Dedifferentiated amniotic fluid mesenchymal stem cell (primary cell): ENCODE data around the gene THAP5.
"Not testable (repeated sequence)": the region's sequence is repeated elsewhere in the genome, so short reads cannot be mapped to it uniquely, and the experiment has no call there.

Source experiments
- DNase-seq: peaks from one replicate; pipeline ENCODE4 v3.0.0-alpha.2; 2016; ENCODE audit errors: extremely low spot score

The THAP5 gene

DNA sequence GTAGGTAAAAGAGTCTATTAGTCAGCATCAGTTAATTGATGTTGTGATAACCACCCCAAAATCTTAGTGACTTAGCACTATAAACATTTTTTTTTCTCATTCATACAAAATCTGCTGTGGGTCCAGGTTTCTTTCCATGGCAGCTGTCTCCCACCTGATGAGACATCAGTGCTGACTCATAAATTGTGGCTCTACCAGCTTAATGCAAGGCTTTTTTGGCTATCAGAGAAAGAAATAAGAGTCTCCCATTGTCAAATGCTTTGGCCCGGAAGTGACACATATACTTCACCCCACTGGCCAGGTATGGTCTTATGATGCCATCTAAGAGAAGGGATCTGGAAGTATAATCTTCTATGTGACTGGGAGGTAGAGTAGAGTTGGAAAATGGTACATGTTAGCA lies 14.7 kb upstream of the THAP5 start:
- no peak for DNase-seq

DNA sequence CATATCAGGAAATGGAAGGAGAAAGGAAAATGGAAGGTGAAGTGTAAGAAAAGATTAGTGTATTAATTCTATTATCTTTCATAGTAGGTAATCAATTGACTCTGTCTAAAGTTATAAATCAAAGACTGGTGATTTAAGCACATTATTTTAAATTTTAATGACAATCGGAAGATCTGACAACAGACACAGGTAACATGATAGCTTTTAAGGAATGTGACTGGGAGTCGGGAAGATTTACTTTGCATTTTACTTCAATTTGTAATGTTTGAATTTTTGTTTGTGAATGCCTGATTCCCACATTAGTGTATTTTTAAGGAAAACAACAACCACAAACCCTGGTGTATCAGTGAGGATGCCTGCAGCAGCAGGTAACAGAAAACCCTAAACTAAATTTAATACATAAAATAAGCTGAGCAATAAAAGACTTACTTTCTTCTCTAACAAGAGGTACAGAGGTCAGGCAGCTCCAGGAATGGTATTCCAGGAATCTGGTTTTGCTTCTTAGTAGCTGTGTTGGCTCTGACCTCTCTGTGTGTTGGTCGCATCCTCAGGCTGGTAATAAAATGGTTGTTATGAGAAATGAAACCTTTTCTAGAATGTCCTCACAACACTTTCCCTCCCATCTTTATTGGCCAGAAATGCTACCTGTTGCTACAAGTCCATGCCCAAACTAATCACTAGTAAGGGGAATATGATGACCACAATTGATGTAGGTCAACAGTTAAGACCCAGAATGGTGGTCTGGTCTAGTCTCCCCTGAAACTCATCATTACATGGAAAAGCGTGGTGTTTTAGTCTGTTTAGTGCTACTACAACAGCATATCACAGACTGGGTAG lies 12.4 kb upstream of the THAP5 start:
- no peak for DNase-seq

DNA sequence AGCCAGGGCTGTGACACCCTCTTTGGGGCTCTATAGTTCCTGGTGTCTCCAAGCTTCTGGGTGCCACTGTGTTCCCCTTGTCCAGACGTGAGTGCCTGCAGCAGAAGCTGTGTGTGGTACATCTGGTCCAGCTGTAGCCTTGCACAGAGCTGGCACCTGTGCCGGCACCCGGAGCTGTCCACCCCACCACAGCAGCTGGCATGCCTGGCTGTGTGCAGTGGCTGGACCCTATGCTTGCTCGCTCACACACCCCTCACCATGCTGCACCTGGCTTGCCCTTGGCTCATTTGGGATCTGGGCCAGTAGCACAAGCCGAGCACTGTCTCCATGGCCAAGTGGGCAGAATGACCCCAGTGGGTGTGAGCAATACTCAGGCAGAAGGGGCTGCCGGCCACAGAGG lies 10.8 kb upstream of the THAP5 start:
- DNase-seq: no peak

DNA sequence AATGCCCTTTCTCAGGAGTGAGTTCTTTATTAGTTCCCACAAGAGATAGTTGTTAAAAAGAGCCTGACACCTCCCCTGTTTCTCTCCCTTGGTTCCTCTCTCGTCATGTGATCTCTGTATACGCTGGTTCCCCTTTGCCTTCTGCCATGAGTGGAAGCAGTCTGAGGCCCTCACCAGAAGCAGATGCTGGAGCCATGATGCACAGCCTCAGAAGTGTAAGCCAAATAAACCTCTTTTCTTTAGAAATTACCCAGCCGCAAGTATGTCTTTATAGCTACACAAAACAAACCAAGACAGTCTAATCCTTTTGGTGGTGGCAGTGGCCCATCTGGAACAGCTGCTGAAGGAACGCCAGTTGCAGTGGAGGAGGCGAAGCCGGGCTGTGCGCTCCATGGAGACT lies 9.4 kb upstream of the THAP5 start:
- DNase-seq: no peak

DNA sequence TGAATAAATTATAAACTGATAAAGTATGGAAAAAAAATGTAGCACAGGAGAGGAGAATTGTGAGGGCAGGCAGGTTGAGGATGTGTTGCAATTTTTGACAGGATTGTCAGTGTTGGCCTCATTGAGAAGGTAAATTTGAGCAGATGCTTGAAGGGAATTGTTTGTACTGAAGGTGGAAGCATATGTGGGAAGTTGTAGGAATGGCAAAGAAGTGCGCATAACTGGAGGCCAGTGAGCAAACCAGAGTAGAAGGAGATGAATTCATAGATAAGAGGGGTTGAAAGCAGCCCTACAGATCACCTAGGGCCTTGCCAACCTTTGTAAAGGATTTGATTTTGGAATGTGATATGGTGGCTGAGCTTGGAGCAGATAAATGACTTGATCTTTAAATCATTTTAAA lies 6.6 kb upstream of the THAP5 start:
- DNase-seq: no peak

DNA sequence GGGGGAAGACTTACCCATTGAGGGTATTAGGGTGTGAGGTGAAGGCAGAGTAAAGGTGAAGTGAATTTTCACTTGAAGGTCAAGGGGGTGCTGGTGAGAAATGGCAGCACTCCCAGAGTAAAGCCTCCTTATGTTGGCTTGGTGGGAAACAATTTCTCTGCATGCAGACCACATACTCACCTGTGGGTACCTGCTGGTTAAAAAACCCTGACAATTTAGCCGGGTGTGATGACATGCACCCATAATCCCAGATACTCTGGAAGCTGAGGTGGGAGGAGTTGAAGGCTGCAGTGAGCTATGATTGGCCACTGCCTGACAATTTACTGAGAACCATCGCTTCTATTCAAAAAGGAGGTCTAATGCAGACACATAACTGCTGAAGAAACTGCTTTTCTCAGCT lies 5.7 kb upstream of the THAP5 start:
- no peak for DNase-seq

DNA sequence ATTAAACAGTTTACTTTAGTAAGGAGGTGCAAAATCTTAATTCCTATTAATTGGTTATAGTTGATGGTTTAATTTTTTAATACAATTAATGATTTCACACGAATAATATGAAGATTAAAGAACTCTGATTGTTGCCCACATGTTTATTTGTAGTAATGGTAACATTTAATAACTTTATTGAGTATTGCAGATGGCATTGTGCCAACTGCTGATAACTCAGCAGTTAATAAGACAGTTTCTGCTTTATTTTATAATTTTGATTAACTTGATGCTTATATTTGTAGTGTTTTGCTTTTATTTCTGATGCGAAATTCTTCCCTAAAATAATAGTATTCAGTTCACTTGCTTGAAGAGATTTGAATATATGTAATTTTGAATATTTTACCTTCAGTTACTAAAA lies 3.0 kb upstream of the THAP5 start:
- no peak for DNase-seq

- DNase-seq: no peak
These were observed 745 bp upstream of the THAP5 start for GRCh38 chr7:108570146-108570755.

DNA sequence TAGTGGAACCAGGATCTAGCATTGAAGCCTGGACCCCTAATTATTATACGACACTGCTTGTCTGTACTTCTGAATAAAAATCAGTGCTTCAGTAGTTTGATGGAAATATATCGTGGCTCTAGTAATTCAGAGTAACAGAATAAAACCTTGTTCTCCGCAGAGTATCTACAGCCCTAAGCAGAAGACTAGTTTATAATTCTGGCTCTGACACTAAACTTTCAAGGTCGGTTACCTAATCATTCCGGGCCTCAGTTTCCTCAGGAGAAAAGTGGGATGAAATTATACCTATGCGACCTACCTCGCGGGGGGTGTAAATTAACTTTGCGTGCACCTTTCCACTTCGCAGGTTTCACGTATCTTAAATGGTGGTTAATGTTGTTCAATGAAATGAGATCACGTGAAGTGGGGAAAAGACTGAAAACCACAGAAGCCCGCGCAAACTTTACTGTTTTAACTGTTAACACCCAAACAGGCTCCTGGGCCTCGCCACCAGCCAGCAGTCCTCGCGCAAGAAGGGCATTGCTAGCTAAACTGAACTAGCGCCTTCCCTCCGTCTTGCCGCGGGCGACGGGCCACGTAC lies 615 bp downstream of the THAP5 start:
- no peak for DNase-seq

DNA sequence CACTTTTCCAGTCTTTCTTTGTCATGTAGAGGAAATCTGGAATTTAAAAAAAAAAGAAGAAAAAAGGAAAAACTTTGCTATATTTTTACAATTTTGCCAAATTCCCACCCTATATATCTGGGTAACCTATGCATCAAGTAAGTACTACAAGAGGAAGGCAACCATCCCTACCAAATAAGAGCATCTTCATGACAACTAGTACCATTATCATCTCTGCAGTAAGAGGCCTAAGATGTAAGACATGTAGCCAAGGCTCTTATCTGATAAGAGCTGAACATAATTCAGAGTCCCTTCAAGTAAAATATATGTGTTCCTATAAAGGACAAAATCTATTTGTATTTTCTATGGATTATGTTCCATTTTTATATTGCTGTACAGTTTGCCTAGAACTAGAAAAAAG lies 3.5 kb downstream of the THAP5 start:
- no peak for DNase-seq

GRCh38 chr7:108561047-108561619 lies 8.4 kb downstream of the THAP5 start:
- DNase-seq: no peak

- DNase-seq: no peak
These were observed 10.3 kb downstream of the THAP5 start for GRCh38 chr7:108559253-108559652.

GRCh38 chr7:108557617-108558016 lies 11.9 kb downstream of the THAP5 start:
- DNase-seq: no peak

DNA sequence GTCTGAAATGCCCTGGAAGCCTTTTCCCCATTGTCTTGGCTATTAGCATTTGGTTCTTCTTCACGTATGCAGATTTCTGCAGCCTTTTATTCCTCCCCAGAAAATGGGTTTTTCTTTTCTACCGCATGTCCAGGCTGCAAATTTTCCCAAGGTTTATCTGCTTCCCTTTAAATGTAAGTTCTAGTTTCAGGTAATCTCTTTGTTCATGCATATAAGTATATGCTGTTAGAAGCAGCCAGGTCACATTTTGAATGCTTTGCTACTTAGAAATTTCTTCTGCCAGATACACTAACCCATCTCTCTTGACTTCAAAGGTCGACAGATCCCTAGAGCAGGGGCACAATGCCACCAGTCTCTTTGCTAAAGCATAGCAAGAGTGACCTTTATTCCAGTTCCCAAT lies 12.3 kb downstream of the THAP5 start:
- no peak for DNase-seq

GRCh38 chr7:108556665-108557064 lies 12.8 kb downstream of the THAP5 start:
- not testable (repeated sequence) for DNase-seq

DNA sequence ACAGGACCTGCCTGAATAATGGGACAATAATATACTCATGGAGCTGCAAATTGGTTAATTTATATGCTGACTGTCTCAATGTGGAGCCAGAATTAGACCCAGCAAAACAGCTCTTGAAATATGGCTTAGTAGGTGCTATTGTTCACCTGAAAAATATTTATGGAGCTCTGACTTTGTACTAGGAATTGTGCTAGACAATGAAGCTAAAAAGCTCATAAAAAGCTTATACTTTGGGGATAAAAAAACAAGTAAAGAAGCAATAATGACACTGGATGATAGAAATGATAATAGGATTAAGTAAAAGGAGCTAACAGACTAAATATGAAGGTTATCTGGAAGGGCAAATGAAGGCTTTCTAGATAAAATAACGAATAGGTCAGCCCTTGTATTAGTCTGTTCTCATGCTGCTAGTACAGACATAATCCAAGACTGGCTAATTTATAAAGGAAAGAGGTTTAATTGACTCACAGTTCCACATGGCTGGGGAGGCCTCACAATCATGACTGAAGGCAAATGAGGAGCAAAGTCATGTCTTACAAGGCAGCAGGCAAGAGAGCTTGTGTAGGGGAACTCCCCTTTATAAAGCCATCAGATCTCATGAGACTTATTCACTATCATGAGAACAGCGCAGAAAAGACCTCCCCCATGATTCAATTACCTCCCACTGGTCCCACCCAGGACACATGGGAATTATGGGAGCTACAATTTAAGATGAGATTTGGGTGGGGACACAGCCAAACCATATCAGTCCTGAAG lies 21.2 kb downstream of the THAP5 start:
- DNase-seq: not testable (repeated sequence)

GRCh38 chr7:108541478-108541877 lies 28.0 kb downstream of the THAP5 start:
- DNase-seq: no peak

DNA sequence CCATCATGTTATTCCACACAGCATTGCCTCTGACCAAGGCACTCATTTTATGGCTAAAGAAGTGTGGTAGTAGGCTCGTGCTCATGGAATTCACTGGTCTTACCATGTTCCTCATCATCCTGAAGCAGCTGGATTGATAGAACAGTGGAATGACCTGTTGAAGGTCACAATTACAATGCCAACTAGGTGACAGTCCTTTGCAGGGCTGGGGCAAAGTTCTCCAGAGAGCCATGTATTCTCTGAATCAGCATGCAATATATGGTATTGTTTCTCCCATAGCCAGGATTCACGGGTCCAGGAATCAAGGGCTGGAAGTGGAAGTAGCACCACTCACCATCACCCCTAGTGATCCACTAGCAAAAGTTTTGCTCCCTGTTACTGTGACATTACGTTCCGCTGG lies 30.8 kb downstream of the THAP5 start:
- not testable (repeated sequence) for DNase-seq

GRCh38 chr7:108538236-108538635 lies 31.3 kb downstream of the THAP5 start:
- DNase-seq: not testable (repeated sequence)

DNA sequence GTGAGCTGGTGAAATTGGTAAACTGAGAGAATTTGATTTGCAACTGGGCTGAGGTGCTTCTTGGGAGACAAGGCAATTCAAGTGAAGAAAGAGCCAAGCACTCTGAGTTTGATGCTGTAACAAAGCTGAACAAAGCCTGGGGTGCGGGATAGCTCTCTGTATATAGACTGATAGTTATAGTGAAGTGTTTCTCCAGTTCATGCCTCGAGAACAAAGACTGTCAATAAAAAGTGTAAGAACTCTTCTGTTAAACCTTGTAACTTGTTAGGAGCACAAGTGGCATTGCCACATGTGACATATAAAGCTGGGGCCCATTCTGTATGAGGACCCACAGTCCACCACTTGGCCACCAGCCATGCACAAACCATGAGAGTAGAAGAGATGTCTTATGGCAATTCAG lies 32.3 kb downstream of the THAP5 start:
- DNase-seq: no peak

DNA sequence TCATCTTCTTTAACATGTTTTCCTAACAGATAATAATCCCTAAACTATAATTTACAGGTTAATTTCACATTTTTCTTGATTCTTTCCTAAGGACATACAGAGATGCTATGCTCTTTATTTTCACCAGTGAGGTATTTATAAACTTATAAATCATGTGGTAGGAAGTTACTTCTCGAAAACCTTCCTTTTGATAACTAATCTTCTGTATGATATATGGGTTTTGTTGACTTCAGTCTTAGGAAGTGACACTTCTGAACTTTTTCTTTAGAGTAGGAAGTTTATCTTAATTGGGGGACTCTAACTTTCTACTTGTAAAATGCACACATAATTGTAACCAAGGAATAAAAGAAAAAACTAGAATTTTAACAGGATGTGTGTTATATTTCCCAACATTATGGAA lies 33.8 kb downstream of the THAP5 start:
- no peak for DNase-seq

- DNase-seq: no peak
These were observed 34.2 kb downstream of the THAP5 start for GRCh38 chr7:108535257-108535656.
